Measurements from ENCODE around the gene CDH13. TPM values are rescaled to one million over a fixed set of nuclear protein-coding genes. Genes with fewer than 3 reads are reported as not detected.

CDH13 gene
- total and polyA plus RNA-seq, 2 of the 8 experiments (the other 6 are each of a cell fraction or from before 2014, with no cell fraction given): 2.3 to 2.4 TPM

DNA sequence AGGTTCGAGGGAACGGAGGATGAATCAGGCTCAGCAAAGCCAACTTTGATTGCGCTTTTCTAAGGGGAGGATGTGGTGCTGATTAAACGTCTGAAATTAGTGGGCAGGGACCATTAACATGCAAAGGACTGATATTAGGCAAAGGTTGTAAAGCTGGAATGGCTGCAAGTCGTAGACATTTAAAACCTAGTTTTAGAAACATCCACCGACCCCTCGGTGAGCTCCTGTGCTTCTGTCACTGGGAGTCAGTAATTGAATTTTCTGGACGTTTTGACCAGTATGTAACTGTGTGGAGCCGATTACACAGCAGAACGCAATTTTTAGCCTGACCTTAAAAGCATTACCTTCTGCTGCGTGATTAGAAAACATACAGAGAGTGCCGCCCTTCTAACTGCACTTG, 960.4 kb downstream of the CDH13 start:
- Histone ChIP-seq H2BK20ac (ENCODE audit: low read length) (no peak overlapping the region), H3K4ac (replicated peaks; ENCODE audit: insufficient read length, low read depth, low read length) (no peak overlapping the region), H2AK5ac (ENCODE audit: low read depth, low read length) (no peak overlapping the region), H2BK12ac (ENCODE audit: low read depth, low read length) (no peak overlapping the region), H2BK120ac (replicated peaks; ENCODE audit: low read depth, low read length) (no peak overlapping the region), H3K79me2 (ENCODE audit: control insufficient read depth in 1 of 2, insufficient read depth in 2 of 2, low read length in 2 of 2) (no peaks in the 10 kb centered on the region), H3K18ac (ENCODE audit: extremely low read depth, low read length) (no peak overlapping the region), H3K27me3 (replicated peaks in 1 of 4; ENCODE audit: control insufficient read depth in 3 of 4, extremely low read depth in 1 of 4, insufficient read depth in 3 of 4, low read length in 3 of 4) (no peaks in the 10 kb centered on the region), H3K23me2 (ENCODE audit: low read depth, low read length) (no peaks in the 10 kb centered on the region), H4K5ac (ENCODE audit: insufficient read length, low read depth, low read length) (no peak overlapping the region), H3K23ac (ENCODE audit: insufficient read length) (no peak overlapping the region), H4K8ac (ENCODE audit: extremely low read depth, insufficient read depth, low read length) (no peak overlapping the region), H2BK15ac (ENCODE audit: low read length) (no peak overlapping the region), H3K36me3 (ENCODE audit: control insufficient read depth in 2 of 4, insufficient read depth in 4 of 4, low read length in 3 of 4) (no peaks in the 10 kb centered on the region), H3K9me3 (ENCODE audit: insufficient read depth in 2 of 2, low read depth in 1 of 2, low read length in 1 of 2) (no peaks in the 10 kb centered on the region), H3K9ac (replicated peaks in 1 of 4; ENCODE audit: extremely low read depth in 1 of 4, low read depth in 3 of 4, low read length in 3 of 4) (no peak overlapping the region), H3K4me1 (replicated peaks in 1 of 4; ENCODE audit: control insufficient read depth in 3 of 4, insufficient read depth in 4 of 4, low read length in 3 of 4) (peaks cover 0 to 5% (median 1%) of the 10 kb centered on the region in 4 experiments; a peak in 6 of 7 replicates), H3K79me1 (ENCODE audit: low read depth, low read length) (no peaks in the 10 kb centered on the region; the same call in 1 of the 2 replicates), H2BK5ac (ENCODE audit: low read depth, low read length) (no peak overlapping the region), H4K20me1 (replicated peaks in 1 of 2; ENCODE audit: control insufficient read depth in 1 of 2, insufficient read depth in 2 of 2, low read length in 2 of 2) (no peaks in the 10 kb centered on the region), H3K14ac (ENCODE audit: insufficient read length) (no peak overlapping the region), H3K4me3 (ENCODE audit: extremely low read depth in 1 of 4, insufficient read depth in 2 of 4, low read depth in 3 of 4, low read length in 4 of 4) (no peak overlapping the region), H3K4me2 (ENCODE audit: insufficient read depth in 1 of 2, low read depth in 2 of 2, low read length in 2 of 2) (no peak overlapping the region), H3K27ac (ENCODE audit: low read depth, low read length) (no peak overlapping the region), H4K91ac (replicated peaks; ENCODE audit: insufficient read length, low read length) (no peak overlapping the region), H2AFZ (ENCODE audit: low read length) (no peak overlapping the region), H3K56ac (replicated peaks; ENCODE audit: insufficient read length, low read depth, low read length) (no peak overlapping the region)
- ChIA-PET POLR2A (ENCODE audit: partially characterized antibody) (interaction anchor here (0.6 kb wide), 1 partner anchor 243 kb away, joined by 5 read pairs; no protein-coding TSS in a partner anchor), CTCF (ENCODE audit: partially characterized antibody) (interaction anchor here (0.6 to 3.1 kb wide), 2 partner anchors 8 to 260 kb away, joined by 3 to 9 read pairs; no protein-coding TSS in a partner anchor)
- FAIRE-seq: no peak
- no peak for DNase-seq (ENCODE audit: low read depth in 1 of 2, low spot score in 2 of 2)
- WGBS, 2 experiments (ENCODE audit: extremely low coverage in 1 of 2, insufficient coverage in 1 of 2, insufficient read length in 1 of 2, insufficient replicate concordance in 2 of 2, low coverage in 1 of 2, low lambda C conversion rate in 2 of 2, missing lambda C conversion rate in 1 of 2): 74% methylated on average over 12 of the region's 12 CpGs; no CpG with 5 or more reads in 1 of the 2 experiments
- TF ChIP-seq CBX5 (IDR thresholded peaks at IDR 0.05; ENCODE audit: low read depth, low read length) (no peak), SRF (IDR thresholded peaks at IDR 0.05; ENCODE audit: low read depth, low read length) (no peak)
